ENCODE results near the gene AMDHD1. TPM values are rescaled to one million over a fixed set of nuclear protein-coding genes. Genes with fewer than 3 reads are reported as not detected.

Gene AMDHD1
- total and polyA plus RNA-seq, 10 of the 15 experiments (the other 5 are each of a cell fraction or from before 2014, with no cell fraction given) = 0.04 to 0.28 (median 0.13) TPM; not detected in 4

DNA sequence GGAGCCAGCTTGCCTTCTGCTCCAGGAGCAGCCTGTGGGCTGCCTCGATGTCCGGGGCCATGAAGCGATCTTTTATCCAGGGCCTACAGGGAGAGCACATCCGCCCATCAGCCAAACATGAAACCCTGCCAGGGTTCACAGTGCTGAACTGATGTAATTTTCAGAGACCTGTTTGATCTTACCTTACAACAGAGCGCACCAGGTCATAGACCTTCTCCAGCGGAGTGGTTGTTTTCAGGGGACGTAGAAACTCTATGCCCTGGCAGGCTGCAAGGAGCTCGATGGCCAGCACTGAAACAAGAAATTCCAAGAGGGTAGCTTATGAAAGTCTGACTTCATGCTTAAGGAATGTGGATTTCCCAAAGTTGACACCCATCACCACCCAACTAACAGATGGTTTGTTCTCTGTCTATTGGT is 33.3 kb downstream of the AMDHD1 start:
- H2AFZ ChIP-seq (ENCODE audit: control insufficient read depth, low read depth, low read length) = no peak overlapping the region
- no peaks in the 10 kb centered on the region for H3K36me3 ChIP-seq (ENCODE audit: control insufficient read depth in 2 of 2, insufficient read depth in 2 of 2, low read length in 1 of 2)
- no peaks in the 10 kb centered on the region for H4K20me1 ChIP-seq (ENCODE audit: control insufficient read depth, insufficient read depth)
- TF ChIP-seq POLR2AphosphoS2 (IDR thresholded peaks at IDR 0.05; ENCODE audit: low read depth, low read length) (no peak), ZNF384 (IDR thresholded peaks at IDR 0.05; ENCODE audit: borderline replicate concordance, low read depth, low read length) (no peak), IKZF1 (conservative IDR thresholded peaks at IDR 0.05) (no peak), ZNF217 (IDR thresholded peaks at IDR 0.05) (no peak), ZBTB4 (CRISPR knock-in tag; IDR thresholded peaks at IDR 0.05) (no peak), NKRF (conservative IDR thresholded peaks at IDR 0.05) (no peak), CBX5 (IDR thresholded peaks at IDR 0.05; ENCODE audit: low read depth) (no peak), NRF1 (conservative IDR thresholded peaks at IDR 0.05; ENCODE audit: low read depth, low read length) (no peak), EZH2 (IDR thresholded peaks at IDR 0.05; ENCODE audit: borderline replicate concordance, control insufficient read depth, low read depth, low read length) (no peak), POLR2A (IDR thresholded peaks at IDR 0.05; ENCODE audit: low read depth, low read length) (no peak)
- TF ChIP-seq, protein P1, sequence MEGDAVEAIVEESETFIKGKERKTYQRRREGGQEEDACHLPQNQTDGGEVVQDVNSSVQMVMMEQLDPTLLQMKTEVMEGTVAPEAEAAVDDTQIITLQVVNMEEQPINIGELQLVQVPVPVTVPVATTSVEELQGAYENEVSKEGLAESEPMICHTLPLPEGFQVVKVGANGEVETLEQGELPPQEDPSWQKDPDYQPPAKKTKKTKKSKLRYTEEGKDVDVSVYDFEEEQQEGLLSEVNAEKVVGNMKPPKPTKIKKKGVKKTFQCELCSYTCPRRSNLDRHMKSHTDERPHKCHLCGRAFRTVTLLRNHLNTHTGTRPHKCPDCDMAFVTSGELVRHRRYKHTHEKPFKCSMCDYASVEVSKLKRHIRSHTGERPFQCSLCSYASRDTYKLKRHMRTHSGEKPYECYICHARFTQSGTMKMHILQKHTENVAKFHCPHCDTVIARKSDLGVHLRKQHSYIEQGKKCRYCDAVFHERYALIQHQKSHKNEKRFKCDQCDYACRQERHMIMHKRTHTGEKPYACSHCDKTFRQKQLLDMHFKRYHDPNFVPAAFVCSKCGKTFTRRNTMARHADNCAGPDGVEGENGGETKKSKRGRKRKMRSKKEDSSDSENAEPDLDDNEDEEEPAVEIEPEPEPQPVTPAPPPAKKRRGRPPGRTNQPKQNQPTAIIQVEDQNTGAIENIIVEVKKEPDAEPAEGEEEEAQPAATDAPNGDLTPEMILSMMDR (IDR thresholded peaks at IDR 0.05 in 2 of 3, conservative IDR thresholded peaks at IDR 0.05 in 1 of 3; ENCODE audit: control insufficient read depth in 2 of 3, extremely low read depth in 1 of 3, insufficient read depth in 1 of 3, low read depth in 3 of 3, low read length in 3 of 3) = no peak
- TF ChIP-seq, protein P2, sequence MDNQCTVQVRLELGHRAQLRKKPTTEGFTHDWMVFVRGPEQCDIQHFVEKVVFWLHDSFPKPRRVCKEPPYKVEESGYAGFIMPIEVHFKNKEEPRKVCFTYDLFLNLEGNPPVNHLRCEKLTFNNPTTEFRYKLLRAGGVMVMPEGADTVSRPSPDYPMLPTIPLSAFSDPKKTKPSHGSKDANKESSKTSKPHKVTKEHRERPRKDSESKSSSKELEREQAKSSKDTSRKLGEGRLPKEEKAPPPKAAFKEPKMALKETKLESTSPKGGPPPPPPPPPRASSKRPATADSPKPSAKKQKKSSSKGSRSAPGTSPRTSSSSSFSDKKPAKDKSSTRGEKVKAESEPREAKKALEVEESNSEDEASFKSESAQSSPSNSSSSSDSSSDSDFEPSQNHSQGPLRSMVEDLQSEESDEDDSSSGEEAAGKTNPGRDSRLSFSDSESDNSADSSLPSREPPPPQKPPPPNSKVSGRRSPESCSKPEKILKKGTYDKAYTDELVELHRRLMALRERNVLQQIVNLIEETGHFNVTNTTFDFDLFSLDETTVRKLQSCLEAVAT (IDR thresholded peaks at IDR 0.05) = no peak
- no peaks in the 10 kb centered on the region for H3K9me3 ChIP-seq (replicated peaks; ENCODE audit: control insufficient read depth, insufficient read depth, low read length)
- FAIRE-seq (no peak), DNase-seq (ENCODE audit: low read depth, low spot score) (no peak), ATAC-seq (no peak)
- H3K4me2 ChIP-seq (ENCODE audit: control insufficient read depth, insufficient read depth) = no peak overlapping the region
- no peaks in the 10 kb centered on the region for H3K79me2 ChIP-seq (ENCODE audit: control insufficient read depth, insufficient read depth, low read length)
- H3K9ac ChIP-seq (ENCODE audit: control insufficient read depth, insufficient read depth, low read length) = no peak overlapping the region
- RAD21 ChIA-PET (ENCODE audit: unreplicated experiment) = no interaction called here
- BruUV-seq (replicated peaks) = no TSS peak
- H3K27me3 ChIP-seq (replicated peaks in 1 of 2; ENCODE audit: control insufficient read depth in 2 of 2, insufficient read depth in 2 of 2, low read length in 1 of 2) = no peaks in the 10 kb centered on the region; a peak in 1 of 4 replicates
- H3K27ac ChIP-seq (ENCODE audit: control insufficient read depth, insufficient read depth) = no peak overlapping the region
- H3K4me3 ChIP-seq = no peak overlapping the region
- POLR2A ChIA-PET = no interaction called here
- CTCF ChIA-PET = no interaction called here
- no peaks in the 10 kb centered on the region for H3K4me1 ChIP-seq (ENCODE audit: control insufficient read depth, insufficient read depth, low read length)
- intact Hi-C loops (cut with micrococcal nuclease; ENCODE audit: unreplicated experiment) = no loop called here
- SMC1A ChIA-PET (ENCODE audit: uncharacterized antibody, unreplicated experiment) = interaction anchor here (0.7 kb wide), 1 partner anchor 22 kb away, joined by 3 read pairs; no protein-coding TSS in a partner anchor
- in situ Hi-C loops (cut with MboI) = no loop called here
- 63% methylated on average over 8 of the region's 8 CpGs for WGBS (ENCODE audit: insufficient coverage, insufficient replicate concordance, low lambda C conversion rate, missing lambda C conversion rate)

All from GM12878 (cell line).